ENCODE measurements around the gene RABL6. TPM values are rescaled to one million over a fixed set of nuclear protein-coding genes. Genes with fewer than 3 reads are reported as not detected.
"Not testable (repeated sequence)": the region's sequence is repeated elsewhere in the genome, so short reads cannot be mapped to it uniquely, and the experiment has no call there.

The RABL6 gene
- total RNA-seq, 5 donors from 2014 or later (not counting 1 experiment from before 2014, with no cell fraction given) = 60.5 to 86.7 (median 82.8) TPM

- Mint-ChIP-seq H3K4me3 (no peak overlapping the region), H3K27me3 (no peaks in the 10 kb centered on the region), H3K27ac (no peak overlapping the region), H3K36me3 (peaks cover 7% of the 10 kb centered on the region), H3K9me3 (no peaks in the 10 kb centered on the region), H3K4me1 (peaks cover 0 to 2% (median 0%) of the 10 kb centered on the region in 3 donors)
- no peak for ATAC-seq (replicated peaks in 1 of 4)
- no peak overlapping the region for H3K27ac ChIP-seq (ENCODE audit: low read length)
- WGBS (ENCODE audit: insufficient coverage) = 90% methylated on average over 16 of the region's 21 CpGs
- no peaks in the 10 kb centered on the region for H3K9me3 ChIP-seq
- peaks cover 0 to 2% of the 10 kb centered on the region in 2 experiments for H3K4me1 ChIP-seq (ENCODE audit: control insufficient read depth in 1 of 2, extremely low read depth in 1 of 2, insufficient read depth in 2 of 2, low read length in 2 of 2)
- no peak for DNase-seq
- H3K27me3 ChIP-seq (replicated peaks in 1 of 2; ENCODE audit: control insufficient read depth in 2 of 2, extremely low read depth in 1 of 2, insufficient read depth in 2 of 2, low read length in 1 of 2) = no peaks in the 10 kb centered on the region
- POLR2A ChIA-PET = no interaction called here
- H3K36me3 ChIP-seq (ENCODE audit: control insufficient read depth in 2 of 2, extremely low read depth in 1 of 2, insufficient read depth in 1 of 2, low read length in 1 of 2) = peaks cover 22 to 24% of the 10 kb centered on the region in 2 donors
- CTCF ChIA-PET = no interaction called here
- no peak overlapping the region for H3K4me3 ChIP-seq (ENCODE audit: control insufficient read depth in 1 of 2, extremely low read depth in 1 of 2, low read length in 1 of 2)
Measured at GRCh38 chr9:136835932-136836904, 28.5 kb downstream of the RABL6 start.

DNA sequence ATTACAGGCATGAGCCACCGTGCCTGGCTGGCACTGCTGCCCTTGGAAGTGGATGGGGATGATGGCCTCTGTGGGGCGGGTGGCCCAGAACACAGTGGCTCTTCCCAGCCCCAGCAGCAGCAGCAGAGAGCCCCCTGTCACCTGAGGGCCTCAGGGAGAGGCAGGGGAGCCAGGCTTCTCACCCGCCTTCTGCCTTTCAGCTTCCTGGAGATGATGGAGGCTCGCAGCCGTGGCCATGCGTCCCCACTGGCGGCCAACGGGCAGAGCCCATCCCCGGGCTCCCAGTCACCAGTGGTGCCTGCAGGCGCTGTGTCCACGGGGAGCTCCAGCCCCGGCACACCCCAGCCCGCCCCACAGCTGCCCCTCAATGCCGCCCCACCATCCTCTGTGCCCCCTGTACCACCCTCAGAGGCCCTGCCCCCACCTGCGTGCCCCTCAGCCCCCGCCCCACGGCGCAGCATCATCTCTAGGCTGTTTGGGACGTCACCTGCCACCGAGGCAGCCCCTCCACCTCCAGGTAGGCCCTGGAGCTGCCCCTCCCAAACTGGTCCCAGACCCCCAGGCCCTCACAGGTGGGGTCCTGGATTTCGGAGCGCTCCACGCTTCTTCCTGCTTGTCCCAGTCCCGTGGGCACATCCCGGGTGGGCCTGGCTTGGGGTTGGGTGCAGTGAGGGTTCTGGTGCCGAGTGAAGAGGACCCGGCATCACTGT, 29.6 kb downstream of the RABL6 start:
- POLR2A ChIA-PET = no interaction called here
- Mint-ChIP-seq H3K4me1 (peaks cover 0 to 5% (median 4%) of the 10 kb centered on the region in 3 donors), H3K27ac (no peak overlapping the region), H3K27me3 (no peaks in the 10 kb centered on the region), H3K9me3 (no peaks in the 10 kb centered on the region), H3K36me3 (peaks cover 3% of the 10 kb centered on the region), H3K4me3 (no peak overlapping the region)
- CTCF ChIA-PET = no interaction called here
- Histone ChIP-seq H3K9me3 (no peaks in the 10 kb centered on the region), H3K36me3 (ENCODE audit: control insufficient read depth in 2 of 2, extremely low read depth in 1 of 2, insufficient read depth in 1 of 2, low read length in 1 of 2) (peaks cover 17 to 19% of the 10 kb centered on the region in 2 donors), H3K27ac (ENCODE audit: low read length) (no peak overlapping the region), H3K4me3 (ENCODE audit: control insufficient read depth in 1 of 2, extremely low read depth in 1 of 2, low read length in 1 of 2) (no peak overlapping the region), H3K4me1 (ENCODE audit: control insufficient read depth in 1 of 2, extremely low read depth in 1 of 2, insufficient read depth in 2 of 2, low read length in 2 of 2) (peaks cover 0 to 12% of the 10 kb centered on the region in 2 experiments), H3K27me3 (replicated peaks in 1 of 2; ENCODE audit: control insufficient read depth in 2 of 2, extremely low read depth in 1 of 2, insufficient read depth in 2 of 2, low read length in 1 of 2) (peaks cover 0 to 3% of the 10 kb centered on the region in 2 experiments)
- ATAC-seq (replicated peaks in 1 of 4) = no peak
- DNase-seq = no peak
- WGBS (ENCODE audit: insufficient coverage) = 94% methylated on average over 10 of the region's 27 CpGs

- H3K9me3 Mint-ChIP-seq, DNase-seq, POLR2A ChIA-PET: not testable (repeated sequence)
Measured at GRCh38 chr9:136837856-136838277, 30.1 kb downstream of the RABL6 start.

GRCh38 chr9:136838314-136839228, 30.8 kb downstream of the RABL6 start:
- H3K27ac ChIP-seq (ENCODE audit: low read length) = no peak overlapping the region
- Mint-ChIP-seq H3K4me1 (peaks cover 0 to 10% (median 8%) of the 10 kb centered on the region in 3 donors), H3K27ac (no peak overlapping the region), H3K36me3 (peaks cover 3% of the 10 kb centered on the region), H3K9me3 (no peaks in the 10 kb centered on the region), H3K27me3 (peaks cover 0 to 2% of the 10 kb centered on the region in 2 donors), H3K4me3 (no peak overlapping the region)
- peaks cover 5 to 25% of the 10 kb centered on the region in 2 experiments for H3K4me1 ChIP-seq (ENCODE audit: control insufficient read depth in 1 of 2, extremely low read depth in 1 of 2, insufficient read depth in 2 of 2, low read length in 2 of 2)
- no peak overlapping the region for H3K4me3 ChIP-seq (ENCODE audit: control insufficient read depth in 1 of 2, extremely low read depth in 1 of 2, low read length in 1 of 2)
- ATAC-seq (replicated peaks in 1 of 4) = no peak
- CTCF ChIA-PET = no interaction called here
- POLR2A ChIA-PET = no interaction called here
- 93% methylated on average over 29 of the region's 29 CpGs for WGBS (ENCODE audit: insufficient coverage)
- DNase-seq = no peak
- no peaks in the 10 kb centered on the region for H3K9me3 ChIP-seq
- H3K27me3 ChIP-seq (replicated peaks in 1 of 2; ENCODE audit: control insufficient read depth in 2 of 2, extremely low read depth in 1 of 2, insufficient read depth in 2 of 2, low read length in 1 of 2) = peaks cover 0 to 13% of the 10 kb centered on the region in 2 experiments
- peaks cover 15% of the 10 kb centered on the region in 2 donors for H3K36me3 ChIP-seq (ENCODE audit: control insufficient read depth in 2 of 2, extremely low read depth in 1 of 2, insufficient read depth in 1 of 2, low read length in 1 of 2)

More at GRCh38 chr9:136837856-136838277, 30.1 kb downstream of the RABL6 start:
- H3K4me1 Mint-ChIP-seq; CTCF ChIA-PET; H3K27me3 ChIP-seq (replicated peaks in 1 of 2; ENCODE audit: control insufficient read depth in 2 of 2, extremely low read depth in 1 of 2, insufficient read depth in 2 of 2, low read length in 1 of 2); H3K9me3 ChIP-seq; H3K36me3 Mint-ChIP-seq; H3K4me3 ChIP-seq (ENCODE audit: control insufficient read depth in 1 of 2, extremely low read depth in 1 of 2, low read length in 1 of 2); H3K27ac Mint-ChIP-seq; H3K4me3 Mint-ChIP-seq; H3K27me3 Mint-ChIP-seq; H3K27ac ChIP-seq (ENCODE audit: low read length); ATAC-seq (replicated peaks in 1 of 4): not testable (repeated sequence)
- WGBS (ENCODE audit: insufficient coverage) = 95% methylated on average over 14 of the region's 15 CpGs
- Histone ChIP-seq H3K36me3 (ENCODE audit: control insufficient read depth in 2 of 2, extremely low read depth in 1 of 2, insufficient read depth in 1 of 2, low read length in 1 of 2) (peaks cover 15% of the 10 kb centered on the region in 2 donors), H3K4me1 (ENCODE audit: control insufficient read depth in 1 of 2, extremely low read depth in 1 of 2, insufficient read depth in 2 of 2, low read length in 2 of 2) (peaks cover 0 to 18% of the 10 kb centered on the region in 2 experiments)

GRCh38 chr9:136839229-136840139, 31.7 kb downstream of the RABL6 start:
- ChIA-PET POLR2A (no interaction called here), CTCF (interaction anchor here in 1 of 2 donors (0.6 kb wide), 1 partner anchor 33 kb away, joined by 6 read pairs; no protein-coding TSS in a partner anchor)
- 92% methylated on average over 22 of the region's 36 CpGs for WGBS (ENCODE audit: insufficient coverage)
- H3K4me1 Mint-ChIP-seq = peaks cover 0 to 14% (median 9%) of the 10 kb centered on the region in 3 donors
- H3K4me1 ChIP-seq (ENCODE audit: control insufficient read depth in 1 of 2, extremely low read depth in 1 of 2, insufficient read depth in 2 of 2, low read length in 2 of 2) = peaks cover 5 to 33% of the 10 kb centered on the region in 2 experiments
- no peaks in the 10 kb centered on the region for H3K9me3 ChIP-seq
- peak overlapping the region in 1 of 3 donors; percentile 4 for H3K4me3 Mint-ChIP-seq
- H3K27me3 ChIP-seq (replicated peaks in 1 of 2; ENCODE audit: control insufficient read depth in 2 of 2, extremely low read depth in 1 of 2, insufficient read depth in 2 of 2, low read length in 1 of 2) = peaks cover 0 to 20% of the 10 kb centered on the region in 2 experiments
- H3K36me3 Mint-ChIP-seq = no peaks in the 10 kb centered on the region
- H3K27ac Mint-ChIP-seq = no peak overlapping the region
- H3K27me3 Mint-ChIP-seq = peaks cover 0 to 6% of the 10 kb centered on the region in 2 donors
- no peaks in the 10 kb centered on the region for H3K9me3 Mint-ChIP-seq
- no peak overlapping the region for H3K27ac ChIP-seq (ENCODE audit: low read length)
- ATAC-seq (replicated peaks in 1 of 4) (no peak), DNase-seq (no peak)
- H3K4me3 ChIP-seq (ENCODE audit: control insufficient read depth in 1 of 2, extremely low read depth in 1 of 2, low read length in 1 of 2) = no peak overlapping the region
- peaks cover 13 to 15% of the 10 kb centered on the region in 2 donors for H3K36me3 ChIP-seq (ENCODE audit: control insufficient read depth in 2 of 2, extremely low read depth in 1 of 2, insufficient read depth in 1 of 2, low read length in 1 of 2)

Measured in T-cell (primary cell).